MM.1S (cell line): ENCODE measurements around the gene SEMA4A.
"Not testable (repeated sequence)": the region's sequence is repeated elsewhere in the genome, so short reads cannot be mapped to it uniquely, and the experiment has no call there.

Experiments
- DNase-seq: peaks from one replicate; pipeline ENCODE4 v3.0.0-alpha.2; 2015
- H2AFZ ChIP-seq: fragments of 300-600 bp; sonication (generic); 2 replicates; pipeline ENCODE4 v1.6.0; 2016; ENCODE audit warnings: antibody characterized with exemption, low read length
- H3F3A ChIP-seq: fragments of 300-600 bp; sonication (generic); 2 replicates; pipeline ENCODE4 v1.6.1; 2016; ENCODE audit warnings: mild to moderate bottlenecking, antibody characterized with exemption, low read length, moderate library complexity, mixed read lengths; ENCODE audit not compliant: insufficient read depth
- H3K27ac ChIP-seq: fragments of 300-600 bp; sonication (generic); 2 replicates; pipeline ENCODE4 v1.5.1; 2016; ENCODE audit warnings: mild to moderate bottlenecking, low read length
- H3K27me3 ChIP-seq: fragments of 300-600 bp; sonication (generic); replicated peaks from 2 replicates; pipeline ENCODE4 v1.6.0; 2016; ENCODE audit warnings: low read length; ENCODE audit not compliant: insufficient read depth
- H3K36me3 ChIP-seq: fragments of 300-600 bp; sonication (generic); replicated peaks from 2 replicates; pipeline ENCODE4 v1.6.1; 2016; ENCODE audit warnings: mild to moderate bottlenecking, low read length, mixed read lengths; ENCODE audit not compliant: insufficient read depth
- H3K4me1 ChIP-seq: fragments of 300-600 bp; sonication (generic); 2 replicates; pipeline ENCODE4 v1.6.1; 2016; ENCODE audit warnings: low read length, mixed read lengths
- H3K4me2 ChIP-seq: fragments of 300-600 bp; sonication (generic); 2 replicates; pipeline ENCODE4 v1.6.0; 2016; ENCODE audit warnings: low read depth, low read length
- H3K4me3 ChIP-seq: fragments of 300-600 bp; sonication (generic); 2 replicates; pipeline ENCODE4 v1.5.1; 2016; ENCODE audit warnings: low read length, mixed read lengths
- H3K79me2 ChIP-seq: fragments of 300-600 bp; sonication (generic); 2 replicates; pipeline ENCODE4 v1.6.1; 2016; ENCODE audit warnings: mixed run types, low read length, mixed read lengths
- H3K9ac ChIP-seq: fragments of 300-600 bp; sonication (generic); 2 replicates; pipeline ENCODE4 v1.6.1; 2016; ENCODE audit warnings: low read length, mixed read lengths
- H3K9me2 ChIP-seq: fragments of 300-600 bp; sonication (generic); replicated peaks from 2 replicates; pipeline ENCODE4 v1.6.1; 2016; ENCODE audit warnings: mild to moderate bottlenecking, low read length, mixed read lengths; ENCODE audit not compliant: insufficient read depth
- H3K9me3 ChIP-seq: fragments of 300-600 bp; sonication (generic); replicated peaks from 2 replicates; pipeline ENCODE4 v1.6.1; 2016; ENCODE audit warnings: mild to moderate bottlenecking, low read length, mixed read lengths; ENCODE audit not compliant: insufficient read depth
- H4K20me1 ChIP-seq: fragments of 300-600 bp; sonication (generic); 2 replicates; pipeline ENCODE4 v1.6.1; 2016; ENCODE audit warnings: mild to moderate bottlenecking, low read length, moderate library complexity, mixed read lengths; ENCODE audit not compliant: insufficient read depth
- CTCF ChIP-seq: fragments of 300-600 bp; sonication (generic); IDR thresholded peaks from 2 replicates; pipeline ENCODE4 v1.5.1; 2016; ENCODE audit warnings: antibody characterized with exemption, low read length, mixed read lengths
- EZH2 ChIP-seq: fragments of 300-600 bp; sonication (generic); optimal IDR thresholded peaks from 2 replicates; pipeline ENCODE3; 2017; ENCODE audit warnings: low read depth, mild to moderate bottlenecking, antibody characterized with exemption, low read length, mixed read lengths
- EZH2phosphoT487 ChIP-seq: fragments of 300-600 bp; sonication (generic); IDR thresholded peaks from 2 replicates; pipeline ENCODE4 v1.6.1; 2018; ENCODE audit warnings: antibody characterized with exemption, low read length

Gene SEMA4A

GRCh38 chr1:156177919-156178654 lies 24.7 kb downstream of the SEMA4A start:
- peaks cover 13% of the 10 kb centered on the region for H3F3A ChIP-seq
- no peak overlapping the region for H3K27ac ChIP-seq
- no peak for DNase-seq

GRCh38 chr1:156180471-156180870 lies 27.1 kb downstream of the SEMA4A start:
- Histone ChIP-seq H3F3A (peaks cover 12% of the 10 kb centered on the region; the same call in 1 of the 2 replicates), H2AFZ (no peak overlapping the region), H3K27ac (no peak overlapping the region), H3K9me3 (no peaks in the 10 kb centered on the region), H3K27me3 (no peaks in the 10 kb centered on the region), H3K9ac (no peak overlapping the region), H3K4me1 (no peaks in the 10 kb centered on the region), H3K36me3 (peaks cover 21% of the 10 kb centered on the region), H3K79me2 (no peaks in the 10 kb centered on the region; the same call in 1 of the 2 replicates), H3K4me3 (no peak overlapping the region), H4K20me1 (no peaks in the 10 kb centered on the region), H3K4me2 (no peak overlapping the region), H3K9me2 (no peaks in the 10 kb centered on the region)
- no peak for DNase-seq
- TF ChIP-seq EZH2 (no peak), EZH2phosphoT487 (no peak)

More at GRCh38 chr1:156177919-156178654, 24.7 kb downstream of the SEMA4A start:
- Histone ChIP-seq H3K27me3 (no peaks in the 10 kb centered on the region), H3K4me1 (no peaks in the 10 kb centered on the region), H4K20me1 (no peaks in the 10 kb centered on the region), H3K9me2 (no peaks in the 10 kb centered on the region), H3K4me3 (no peak overlapping the region), H3K79me2 (peaks cover 22% of the 10 kb centered on the region), H2AFZ (no peak overlapping the region), H3K9ac (no peak overlapping the region), H3K4me2 (no peak overlapping the region), H3K36me3 (peaks cover 41% of the 10 kb centered on the region), H3K9me3 (no peaks in the 10 kb centered on the region)
- TF ChIP-seq CTCF = no peak
- no peak for TF ChIP-seq EZH2phosphoT487
- TF ChIP-seq EZH2 = no peak

- H3K4me3 ChIP-seq, H3K4me1 ChIP-seq, H3K27ac ChIP-seq, H2AFZ ChIP-seq, H3K79me2 ChIP-seq, H3K9me2 ChIP-seq, H3K4me2 ChIP-seq, H3F3A ChIP-seq, H3K27me3 ChIP-seq, H3K9me3 ChIP-seq, H4K20me1 ChIP-seq, H3K9ac ChIP-seq, DNase-seq: not testable (repeated sequence)
- peaks cover 11% of the 10 kb centered on the region for H3K36me3 ChIP-seq
Measured at GRCh38 chr1:156181391-156181924, 28.1 kb downstream of the SEMA4A start.

- not testable (repeated sequence) for H3K79me2 ChIP-seq, H3K36me3 ChIP-seq, H3K27me3 ChIP-seq, H3K9ac ChIP-seq, H3K9me3 ChIP-seq, DNase-seq, H4K20me1 ChIP-seq, H3K9me2 ChIP-seq, H3K27ac ChIP-seq, H3K4me3 ChIP-seq, H3F3A ChIP-seq, H2AFZ ChIP-seq, H3K4me2 ChIP-seq, H3K4me1 ChIP-seq
Measured at GRCh38 chr1:156182010-156182779, 28.8 kb downstream of the SEMA4A start.

- not testable (repeated sequence) for H3K27me3 ChIP-seq, H3K9me2 ChIP-seq, H3K4me2 ChIP-seq, H3K9me3 ChIP-seq, H3K4me3 ChIP-seq, H3K4me1 ChIP-seq, H3K79me2 ChIP-seq, DNase-seq, H3K27ac ChIP-seq, H3K36me3 ChIP-seq, H4K20me1 ChIP-seq, H2AFZ ChIP-seq, H3K9ac ChIP-seq
- peaks cover 10% of the 10 kb centered on the region for H3F3A ChIP-seq
Measured at GRCh38 chr1:156186347-156187177, 33.2 kb downstream of the SEMA4A start.

GRCh38 chr1:156190265-156190664 lies 36.9 kb downstream of the SEMA4A start:
- H3K4me1 ChIP-seq = peaks cover 14% of the 10 kb centered on the region
- H3K27me3 ChIP-seq, H3K9me2 ChIP-seq, H3K4me3 ChIP-seq, H3K9me3 ChIP-seq, H3K4me2 ChIP-seq, H3K36me3 ChIP-seq, DNase-seq, H3K27ac ChIP-seq, H2AFZ ChIP-seq, H3K9ac ChIP-seq, H4K20me1 ChIP-seq: not testable (repeated sequence)
- H3K79me2 ChIP-seq = peaks cover 20% of the 10 kb centered on the region
- H3F3A ChIP-seq = peaks cover 22% of the 10 kb centered on the region
